Stimulated activated CD4-positive, alpha-beta T cell treated with anti-CD3 and anti-CD28 coated beads, TNF-alpha, amount 100 ng/mL, for 4 hours (primary cell): ENCODE results near the gene NPNT.

Source experiments
- DNase-seq, 3 experiments: peaks; one replicate each; pipeline ENCODE4 v3.0.0-alpha.2; 2020; ENCODE audit warnings: low read depth in 3 of 3

The NPNT gene

DNA sequence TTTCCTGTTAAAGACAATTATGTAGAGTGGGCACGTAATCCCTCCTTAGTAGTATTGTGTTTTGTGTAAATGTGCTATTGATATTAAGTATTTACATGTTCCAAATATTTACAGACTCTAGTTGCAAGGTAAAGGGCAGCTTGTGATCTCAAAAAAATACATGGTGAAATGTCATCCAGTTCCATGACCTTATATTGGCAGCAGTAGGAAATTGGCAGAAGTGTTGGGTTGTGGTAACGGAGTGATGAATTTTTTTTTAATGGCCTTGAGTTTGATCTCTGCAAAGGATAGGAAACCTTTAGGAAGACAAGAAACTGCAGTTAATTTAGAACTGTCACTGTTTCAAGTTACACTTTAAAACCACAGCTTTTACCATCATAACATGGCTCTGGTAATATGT is 74.3 kb downstream of the NPNT start:
- DNase-seq = no peak

DNA sequence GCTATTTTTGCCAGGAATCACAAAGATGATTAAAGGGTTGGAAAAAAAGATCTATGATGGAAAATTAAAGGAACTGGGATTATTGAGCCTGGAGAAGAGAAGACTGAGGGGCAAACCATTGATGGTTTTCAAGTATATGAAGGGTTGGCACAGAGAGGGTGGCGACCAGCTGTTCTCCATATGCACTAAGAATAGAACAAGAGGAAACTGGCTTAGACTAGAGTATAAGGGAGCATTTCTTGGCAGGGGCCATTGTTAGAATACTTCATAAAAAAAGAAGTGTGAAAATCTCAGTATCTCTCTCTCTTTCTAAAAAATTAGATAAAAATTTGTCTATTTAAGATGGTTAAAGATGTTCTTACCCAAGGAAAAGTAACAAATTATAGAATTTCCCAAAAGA is 75.1 kb downstream of the NPNT start:
- no peak for DNase-seq

DNA sequence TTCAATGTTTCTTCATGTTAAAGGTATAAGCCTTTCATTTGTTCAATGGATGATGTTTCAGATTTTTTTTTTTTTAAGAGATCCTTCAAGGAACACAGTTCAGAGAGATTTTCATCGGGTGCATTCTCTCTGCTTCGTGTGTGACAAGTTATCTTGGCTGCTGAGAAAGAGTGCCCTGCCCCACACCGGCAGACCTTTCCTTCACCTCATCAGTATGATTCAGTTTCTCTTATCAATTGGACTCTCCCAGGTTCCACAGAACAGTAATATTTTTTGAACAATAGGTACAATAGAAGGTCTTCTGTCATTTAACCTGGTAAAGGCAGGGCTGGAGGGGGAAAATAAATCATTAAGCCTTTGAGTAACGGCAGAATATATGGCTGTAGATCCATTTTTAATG is 75.8 kb downstream of the NPNT start:
- no peak for DNase-seq

DNA sequence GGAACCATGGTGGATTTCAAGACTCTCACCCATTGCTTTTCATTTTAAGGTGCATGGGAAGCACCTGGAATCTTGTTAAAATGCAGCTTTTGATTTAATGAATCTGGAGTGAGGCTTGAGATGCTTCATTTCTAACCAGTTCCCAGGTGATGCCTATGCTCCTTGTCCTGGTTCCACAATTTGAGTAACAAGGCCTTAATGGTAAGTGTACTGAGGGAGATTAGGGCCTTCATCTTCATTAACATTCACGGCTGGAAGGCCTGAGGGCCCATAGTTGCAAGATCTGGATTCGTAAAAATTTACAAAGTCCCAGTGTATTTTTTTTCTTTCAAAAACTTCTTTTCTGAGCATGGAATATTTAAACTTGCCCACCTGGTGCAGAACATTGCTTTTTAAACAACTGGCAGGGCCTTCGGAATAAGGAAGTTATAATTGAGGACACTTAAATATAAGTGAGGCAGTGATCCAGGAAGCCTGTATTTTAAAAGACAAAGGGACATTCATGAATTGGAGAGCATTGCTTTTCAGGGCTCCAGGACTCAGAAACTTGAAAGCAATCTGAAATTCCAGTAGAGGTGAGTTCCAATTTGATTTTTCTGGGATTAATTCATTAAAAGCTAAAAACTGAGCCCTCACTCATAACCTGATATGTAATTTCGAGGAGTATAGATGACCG is 77.8 kb downstream of the NPNT start:
- no peak for DNase-seq

DNA sequence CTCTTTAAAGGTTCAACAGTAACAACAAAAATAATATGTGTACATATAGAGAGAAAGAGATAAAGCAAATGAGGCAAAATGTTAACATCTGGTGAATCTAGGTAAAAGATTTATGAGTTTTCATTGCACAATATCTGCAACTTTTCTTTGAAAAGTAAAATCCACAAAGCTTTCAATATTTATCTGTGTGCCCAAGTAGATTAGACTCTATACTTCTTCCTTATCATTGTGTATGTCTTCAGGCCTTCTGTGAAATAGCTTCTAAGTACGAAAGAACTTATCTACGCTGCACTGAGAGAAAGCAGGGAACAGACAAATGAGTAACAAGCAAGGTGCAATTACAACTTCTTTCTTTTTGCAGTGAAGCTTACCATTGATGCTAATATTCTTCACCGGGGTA is 81.6 kb downstream of the NPNT start:
- no peak for DNase-seq

DNA sequence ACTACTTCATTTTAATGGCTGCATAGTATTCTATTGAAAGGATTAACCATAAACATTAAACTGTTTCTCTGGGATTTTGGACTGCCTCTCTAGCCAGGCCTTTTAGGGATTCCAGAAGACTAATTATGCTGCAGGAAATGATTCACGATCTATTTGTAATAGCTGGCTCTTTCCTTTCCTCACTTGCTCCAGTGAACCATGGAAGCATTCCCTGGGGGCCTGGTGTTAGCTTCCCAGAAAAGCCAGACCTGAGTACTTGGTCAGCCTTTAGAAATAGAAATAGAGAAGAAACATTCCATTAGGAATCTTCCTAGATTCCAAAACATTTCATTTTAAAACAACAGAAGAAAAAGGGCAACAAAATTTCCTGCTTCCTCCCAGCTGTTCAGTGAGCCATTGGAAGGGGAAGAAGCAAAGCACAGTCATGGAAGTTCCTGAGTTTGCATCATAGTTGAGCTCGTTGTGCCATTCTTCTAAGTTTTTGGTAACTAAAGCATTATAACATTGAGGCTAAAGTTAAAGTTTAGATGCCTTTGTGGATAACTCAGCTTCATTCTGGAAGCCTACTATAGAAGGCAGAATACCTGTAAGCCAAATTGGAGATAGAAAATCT is 83.5 kb downstream of the NPNT start:
- no peak for DNase-seq

DNA sequence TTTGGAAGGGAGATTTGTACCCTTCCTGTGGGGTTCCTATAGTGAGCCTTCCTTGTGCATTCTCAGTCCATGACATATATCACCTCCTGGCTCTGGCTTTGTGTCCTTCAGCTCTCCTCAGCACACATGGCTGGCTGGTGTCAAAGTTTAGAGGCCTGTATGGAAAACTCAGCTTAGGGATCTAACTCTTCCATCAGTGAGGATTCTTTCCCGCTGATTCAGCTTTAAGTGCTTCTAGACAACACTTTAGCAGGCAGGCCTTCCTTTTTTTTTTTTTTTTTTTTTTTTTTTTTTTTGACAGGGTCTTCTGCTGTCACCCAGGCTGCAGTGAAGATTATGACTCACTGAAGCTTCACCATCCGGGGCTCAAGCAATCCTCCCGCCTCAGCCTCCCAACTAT is 84.2 kb downstream of the NPNT start:
- no peak for DNase-seq

DNA sequence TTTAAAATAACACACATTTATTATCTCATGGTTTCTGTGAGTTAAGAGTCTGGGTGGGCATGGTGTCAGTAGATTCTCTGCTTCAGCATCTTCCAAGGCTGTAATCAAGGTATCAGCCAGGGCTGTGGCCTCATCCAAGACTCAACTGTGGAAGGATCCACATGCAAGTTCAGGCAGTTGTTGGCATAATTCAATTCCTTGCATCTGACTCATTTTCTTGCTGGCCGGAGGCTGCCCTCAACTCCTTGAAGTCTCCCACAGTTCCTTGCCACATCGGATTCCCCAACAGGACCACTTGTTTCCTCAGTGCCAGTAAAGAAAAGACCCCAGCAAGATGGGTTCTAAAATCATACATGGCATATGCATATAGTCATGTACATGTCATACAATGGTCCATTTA is 93.4 kb downstream of the NPNT start:
- no peak for DNase-seq

DNA sequence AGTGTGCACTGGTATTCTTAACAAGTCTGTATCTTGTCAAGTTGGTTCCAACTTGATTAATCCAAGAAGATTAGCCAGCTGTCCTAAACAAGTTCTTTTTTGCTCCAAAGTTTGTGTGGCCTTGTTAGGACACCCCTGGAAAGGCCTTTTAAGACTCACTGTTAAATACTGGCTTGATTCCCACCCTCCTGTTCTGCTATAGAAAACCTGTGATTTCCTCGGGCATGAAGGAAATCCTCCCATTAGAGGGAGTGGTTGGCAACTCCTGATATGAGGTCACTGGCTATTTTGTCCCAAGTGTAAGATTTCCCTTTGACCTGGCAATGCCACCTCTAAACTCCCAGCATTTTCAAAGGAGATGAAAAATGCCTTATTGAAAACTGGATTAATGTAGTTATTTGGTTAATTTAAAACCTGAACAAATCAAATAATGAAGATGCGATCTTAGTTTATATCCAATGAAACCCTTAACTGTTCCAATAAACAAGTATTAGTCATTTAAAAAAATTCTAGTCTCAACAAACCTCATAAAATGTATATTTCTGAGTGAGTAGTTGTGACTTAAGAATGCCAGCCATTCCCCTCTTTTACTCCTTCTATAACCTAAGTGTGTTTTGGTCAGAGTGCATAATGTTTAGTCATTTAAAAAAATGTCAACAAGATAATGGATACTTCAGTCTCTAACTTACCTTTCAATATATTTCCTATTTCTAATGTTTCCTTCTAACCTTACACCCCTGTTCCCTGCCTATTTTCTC is 94.4 kb downstream of the NPNT start:
- no peak for DNase-seq

DNA sequence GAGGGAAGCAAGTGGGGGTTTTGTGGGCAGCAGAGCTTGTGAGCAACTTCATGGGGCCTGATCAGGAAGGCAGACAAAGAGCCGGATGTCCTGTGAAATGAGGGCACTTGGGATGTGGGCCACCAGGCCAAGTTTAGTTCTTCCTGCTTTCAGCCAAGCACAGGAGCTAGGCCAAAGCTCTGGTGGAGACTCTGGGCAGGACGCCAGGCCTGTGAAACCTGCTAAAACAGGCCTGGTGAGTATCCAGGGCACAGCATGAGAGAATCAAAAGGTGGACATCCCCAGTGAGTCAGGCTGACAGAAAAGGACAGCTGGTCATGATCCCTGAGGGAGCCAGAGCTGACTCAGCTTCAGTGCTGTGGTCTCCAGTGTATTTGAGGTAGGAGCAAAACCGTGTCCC is 95.7 kb downstream of the NPNT start:
- DNase-seq = no peak

DNA sequence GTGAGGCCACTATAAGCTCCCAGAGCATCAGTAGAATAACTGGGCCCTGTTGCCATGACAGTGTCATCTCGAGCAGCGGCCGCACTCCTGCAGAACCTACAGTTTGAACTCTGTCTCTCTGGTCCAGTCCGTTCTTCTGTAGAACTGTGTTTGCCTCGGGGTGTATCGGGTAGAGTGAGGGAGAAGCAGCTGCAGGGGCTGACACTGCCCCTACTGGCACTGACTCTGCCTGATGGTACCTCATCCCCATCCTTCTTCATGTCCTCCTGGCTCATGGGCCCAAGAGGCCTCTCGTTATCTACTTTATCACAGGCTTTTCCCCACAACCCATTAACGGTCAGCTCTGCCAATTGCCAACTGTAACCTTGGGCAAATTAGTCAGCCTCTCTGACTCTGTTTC is 96.5 kb downstream of the NPNT start:
- DNase-seq = no peak

DNA sequence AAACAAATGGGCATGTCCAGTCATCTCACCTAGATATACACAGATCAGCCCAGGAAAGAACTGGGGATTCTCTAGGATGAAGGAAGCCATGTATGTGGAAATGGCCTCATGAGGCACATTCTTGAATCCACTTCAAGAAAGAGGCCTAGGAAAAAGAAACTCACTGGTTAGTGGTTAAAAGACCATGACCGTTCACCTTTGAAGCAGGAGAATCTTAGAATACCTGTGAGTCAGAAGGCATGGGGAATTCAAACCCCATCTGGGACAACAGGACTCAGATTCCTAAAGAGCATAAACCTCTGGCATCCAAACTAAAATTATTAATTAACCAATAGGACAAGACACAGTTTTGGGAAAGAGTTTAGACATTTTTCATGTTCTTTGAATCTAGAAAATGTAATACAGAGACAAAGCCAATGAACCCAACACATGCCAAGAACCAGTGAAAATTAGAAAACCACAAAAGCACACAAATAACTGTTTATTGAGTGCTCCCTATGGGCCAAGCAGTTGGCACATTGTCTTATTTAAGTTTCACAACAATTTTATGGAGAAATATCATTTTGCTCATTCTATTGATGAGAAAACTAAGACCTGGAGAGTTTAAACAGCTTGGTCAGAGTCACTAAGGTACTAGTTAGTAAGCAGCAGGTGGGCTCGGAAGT is 97.5 kb downstream of the NPNT start:
- no peak for DNase-seq

DNA sequence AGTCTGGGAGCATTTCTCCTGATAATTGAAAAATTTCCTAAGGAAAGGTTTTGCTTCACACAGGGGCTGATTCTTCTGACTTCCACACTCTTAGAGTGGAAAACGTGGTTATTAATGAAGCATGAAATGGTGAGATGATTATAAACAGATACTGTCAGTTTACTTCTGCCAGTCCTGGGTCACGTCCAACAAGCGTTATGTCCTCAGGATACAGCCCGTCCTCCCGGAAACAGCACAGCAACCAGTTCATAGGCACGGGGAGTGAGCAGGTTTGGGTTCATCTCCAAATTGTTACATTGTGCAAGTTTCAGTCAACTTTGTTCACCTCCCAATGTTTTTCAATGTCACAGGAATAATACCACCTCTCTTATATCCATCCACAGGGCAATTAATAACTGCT is 98.8 kb downstream of the NPNT start:
- no peak for DNase-seq

DNA sequence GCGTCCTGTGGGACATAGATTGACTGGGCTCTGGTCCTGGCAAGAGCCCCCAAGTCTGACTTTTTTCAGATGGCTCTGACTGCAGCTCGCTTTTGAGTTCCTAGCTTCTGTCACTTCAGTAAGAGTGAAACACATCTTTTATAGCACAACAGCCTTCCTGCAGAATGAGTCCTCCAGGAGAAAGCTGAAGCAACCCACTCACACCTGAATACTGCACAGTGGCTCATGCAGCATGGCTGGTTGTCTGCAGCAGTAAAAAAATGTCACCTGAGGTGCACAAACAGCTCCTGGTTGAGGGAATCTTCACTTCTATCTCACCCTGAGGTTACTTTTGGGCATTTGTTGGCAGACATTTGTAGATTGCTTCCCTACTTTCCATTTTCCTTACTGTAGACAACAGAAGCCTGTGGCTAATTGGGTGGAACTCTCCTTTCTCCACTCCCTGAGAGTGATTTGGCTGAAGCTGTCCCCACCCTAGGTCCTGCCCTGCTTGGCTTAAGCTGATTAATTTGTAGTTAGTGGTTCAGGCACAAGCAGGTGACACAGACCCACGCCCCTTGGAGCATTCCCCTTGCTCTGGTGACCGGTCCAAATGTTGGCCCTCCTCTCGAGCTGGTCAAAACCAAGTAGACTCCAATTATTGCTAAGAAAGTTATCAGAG is 99.7 kb downstream of the NPNT start:
- DNase-seq = no peak

DNA sequence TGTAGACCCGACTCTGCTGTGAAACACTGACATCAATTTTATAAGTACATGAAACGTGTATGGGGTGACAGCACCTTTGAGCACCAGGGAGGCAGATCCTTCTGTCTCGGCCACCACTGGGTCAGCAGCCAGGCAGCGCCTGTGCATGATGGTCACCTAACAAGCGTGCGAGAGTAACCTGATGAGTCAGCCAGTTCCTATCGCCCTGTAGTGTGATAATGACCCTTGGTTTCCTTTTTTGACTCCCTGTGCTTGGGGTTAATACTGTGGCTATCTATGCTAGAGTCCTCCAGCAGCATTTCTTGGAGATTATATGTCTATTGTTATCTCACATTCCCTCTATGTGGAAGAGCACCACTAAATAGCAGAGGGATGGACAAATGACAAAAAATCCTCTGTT is 101.6 kb downstream of the NPNT start:
- no peak for DNase-seq

DNA sequence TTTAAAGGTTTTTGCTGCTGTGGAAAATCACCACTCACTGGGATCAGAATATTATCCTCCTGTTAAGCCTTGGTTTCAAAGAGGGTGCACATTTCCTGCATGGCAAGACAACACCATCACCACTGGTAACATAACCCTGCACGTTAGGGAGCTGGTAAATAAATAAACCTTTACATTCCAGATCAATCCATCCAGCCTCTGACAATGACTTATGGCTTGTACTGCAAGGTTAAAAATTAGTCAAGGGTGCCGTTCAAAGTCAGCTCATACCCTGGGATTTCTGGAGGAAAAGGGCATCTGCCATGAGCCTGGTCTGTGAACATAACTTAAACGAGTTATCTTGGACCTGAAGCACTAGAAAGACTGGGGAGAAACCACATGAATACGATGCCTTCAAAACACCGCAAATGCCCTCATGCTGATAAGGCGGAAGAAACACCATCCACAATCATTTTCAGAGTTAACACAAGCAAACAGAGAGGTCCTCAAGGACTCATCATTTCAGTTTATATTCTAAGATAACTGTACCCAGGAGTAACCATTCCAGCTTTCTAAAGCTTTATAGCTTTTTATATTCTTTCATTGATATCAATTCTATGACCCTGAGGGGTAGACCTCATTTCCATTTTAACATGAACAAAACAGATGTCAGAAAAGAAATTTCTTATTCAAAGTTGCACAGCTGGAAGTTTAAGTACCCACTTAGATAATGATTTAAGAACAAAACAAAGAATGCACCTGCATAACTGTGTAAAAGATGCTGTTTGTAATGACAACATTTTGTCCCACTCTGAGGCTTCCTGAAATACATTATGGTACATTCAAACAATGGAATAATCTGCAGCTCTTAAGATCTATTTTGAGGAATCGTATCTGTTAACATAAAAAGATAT is 103.1 kb downstream of the NPNT start:
- DNase-seq = no peak

DNA sequence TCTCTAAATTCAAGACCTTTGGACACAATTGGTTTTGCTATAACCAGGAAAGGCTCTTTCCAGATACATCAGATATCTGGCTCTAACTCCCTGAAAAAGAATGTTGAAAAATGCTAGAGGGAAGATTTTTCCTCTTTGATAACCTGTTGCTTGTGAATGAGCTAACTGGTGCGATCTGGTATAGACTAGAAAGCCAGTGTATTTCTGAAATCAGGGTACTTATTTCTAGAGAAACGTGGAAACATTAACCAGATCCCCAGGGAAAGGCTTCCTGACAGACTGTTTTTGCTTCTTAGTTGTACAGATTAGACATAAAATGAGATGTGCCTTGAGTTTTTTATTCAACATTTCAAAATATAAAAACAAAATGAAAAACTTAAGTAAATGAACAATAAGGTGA is 107.7 kb downstream of the NPNT start:
- DNase-seq = no peak

DNA sequence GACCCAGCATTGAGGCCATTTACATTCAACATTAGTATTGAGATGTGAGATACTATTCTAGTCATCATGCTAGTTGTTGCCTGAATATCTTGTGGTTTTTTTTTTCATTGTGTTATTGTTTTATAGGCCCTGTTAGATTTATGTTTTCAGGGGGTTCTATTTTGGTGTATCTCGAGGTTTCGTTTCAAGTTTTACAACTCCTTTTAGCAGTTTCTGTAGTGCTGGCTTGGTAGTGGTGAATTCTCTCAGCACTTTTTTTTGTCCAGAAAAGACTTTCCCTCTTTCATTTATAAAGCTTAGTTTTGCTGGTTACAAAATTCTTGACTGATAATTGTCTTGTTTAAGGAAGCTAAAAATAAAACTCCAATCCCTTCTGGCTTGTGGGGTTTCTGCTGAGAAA is 115.5 kb downstream of the NPNT start:
- DNase-seq = no peak

DNA sequence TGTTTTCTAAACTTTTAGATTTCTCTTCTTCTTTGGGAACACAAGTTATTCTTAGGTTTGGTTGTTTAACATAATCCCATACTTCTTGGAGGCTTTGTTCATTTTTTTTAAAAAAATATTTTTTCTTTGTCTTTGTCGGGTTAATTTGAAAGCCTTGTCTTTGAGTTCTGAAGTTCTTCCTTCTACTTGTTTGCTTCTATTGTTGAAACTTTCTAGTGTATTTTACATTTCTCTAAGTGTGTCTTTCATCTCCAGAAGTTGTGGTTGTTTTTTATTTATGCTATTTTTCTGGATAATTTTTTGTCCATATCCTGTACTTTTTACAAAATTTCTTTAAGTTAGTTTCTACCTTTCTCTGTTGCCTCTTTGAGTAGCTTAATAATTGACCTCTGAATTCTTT is 116.1 kb downstream of the NPNT start:
- no peak for DNase-seq

DNA sequence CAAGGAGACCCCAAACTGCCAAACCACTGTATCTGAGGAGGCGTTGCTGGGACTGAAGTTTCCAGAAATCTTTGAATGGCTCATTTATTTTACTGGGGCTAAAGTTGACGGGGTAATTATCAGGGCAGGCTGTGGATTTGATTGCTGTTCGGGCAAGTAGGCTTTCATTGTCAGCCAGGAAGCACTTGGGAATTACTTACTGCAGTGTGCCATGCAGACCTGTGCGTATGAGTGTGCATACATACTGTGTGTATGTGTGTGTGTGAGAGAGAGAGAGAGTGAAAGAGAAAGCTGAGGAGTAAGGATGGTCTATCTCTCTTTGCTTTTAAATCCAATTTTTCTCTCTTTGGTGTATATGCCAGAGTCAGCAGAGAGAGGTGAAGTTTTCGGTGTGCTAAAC is 122.7 kb downstream of the NPNT start:
- no peak for DNase-seq

DNA sequence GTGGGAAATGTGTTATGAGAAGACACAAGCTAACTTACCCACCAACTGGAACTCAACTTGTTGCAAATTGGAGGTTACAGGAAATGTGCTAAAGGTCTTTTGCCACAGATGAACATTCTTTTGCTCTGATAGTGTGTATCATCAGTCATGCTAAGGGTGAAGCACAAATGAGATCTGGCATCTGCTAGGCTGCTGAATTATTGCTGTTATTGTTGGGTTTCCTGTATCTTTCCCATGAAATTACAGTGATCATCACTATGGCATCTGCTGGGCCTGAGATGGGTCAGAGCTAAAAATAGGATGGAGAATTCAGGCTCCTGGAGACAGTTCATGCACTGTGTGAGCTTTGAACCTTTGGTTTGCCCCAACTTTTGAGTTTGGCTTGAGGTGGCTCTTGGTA is 124.5 kb downstream of the NPNT start:
- no peak for DNase-seq
